Measurements from ENCODE around the gene SGSH.

- TF ChIP-seq CTCF (IDR thresholded peaks at IDR 0.05) (no peak), POLR2A (IDR thresholded peaks at IDR 0.05) (no peak)
These were observed 42.2 kb upstream of the SGSH start for GRCh38 chr17:80262291-80262690.

Measured in uterus (tissue), 2 donors.